H9 (cell line): ENCODE results near the gene KHNYN. TPM values are rescaled to one million over a fixed set of nuclear protein-coding genes. Genes with fewer than 3 reads are reported as not detected.

Experiments used
- DNase-seq: peaks from one replicate; pipeline ENCODE4 v3.0.0-alpha.2; 2017
- H2AFZ ChIP-seq: one replicate; pipeline ENCODE4 v1.6.1; 2013; ENCODE audit warnings: mild to moderate bottlenecking, low read length, control low read depth, moderate library complexity
- H2AK5ac ChIP-seq: 2 replicates; pipeline ENCODE4 v1.6.1; 2013; ENCODE audit warnings: low read length, control low read depth, mixed read lengths; ENCODE audit not compliant: insufficient read length
- H2BK120ac ChIP-seq: one replicate; pipeline ENCODE4 v1.6.1; 2013; ENCODE audit warnings: low read depth, mild to moderate bottlenecking, low read length, control low read depth, inconsistent platforms; ENCODE audit not compliant: poor library complexity, severe bottlenecking
- H2BK12ac ChIP-seq: 2 replicates; pipeline ENCODE4 v1.6.1; 2013; ENCODE audit warnings: low read length, control low read depth, mixed read lengths, low read depth; ENCODE audit not compliant: insufficient read length
- H2BK15ac ChIP-seq: 2 replicates; pipeline ENCODE4 v1.6.1; 2013; ENCODE audit warnings: low read depth, low read length, control low read depth
- H2BK20ac ChIP-seq: one replicate; pipeline ENCODE4 v1.6.1; 2013; ENCODE audit warnings: low read depth, mild to moderate bottlenecking, low read length, control low read depth, inconsistent platforms; ENCODE audit not compliant: poor library complexity, severe bottlenecking
- H2BK5ac ChIP-seq: 2 replicates; pipeline ENCODE4 v1.6.1; 2013; ENCODE audit warnings: low read length, control low read depth, mixed read lengths; ENCODE audit not compliant: insufficient read length
- H3K14ac ChIP-seq: 2 replicates; pipeline ENCODE4 v1.6.1; 2013; ENCODE audit warnings: low read length, control low read depth; ENCODE audit not compliant: insufficient read depth
- H3K18ac ChIP-seq: 2 replicates; pipeline ENCODE4 v1.6.1; 2013; ENCODE audit warnings: low read depth, mild to moderate bottlenecking, mixed read lengths, low read length, control low read depth; ENCODE audit not compliant: insufficient read length
- H3K23ac ChIP-seq: 2 replicates; pipeline ENCODE4 v1.6.1; 2013; ENCODE audit warnings: low read length, control low read depth, mixed read lengths, low read depth; ENCODE audit not compliant: insufficient read length
- H3K23me2 ChIP-seq: 2 replicates; pipeline ENCODE4 v1.6.1; 2013; ENCODE audit warnings: low read depth, mild to moderate bottlenecking, mixed read lengths, low read length, control low read depth; ENCODE audit not compliant: insufficient read length, poor library complexity, severe bottlenecking
- H3K27ac ChIP-seq: 2 replicates; pipeline ENCODE4 v1.5.1; 2013; ENCODE audit warnings: low read length, control low read depth, mixed read lengths, low read depth; ENCODE audit not compliant: insufficient read length
- H3K27me3 ChIP-seq: 2 replicates; pipeline ENCODE4 v1.6.1; 2013; ENCODE audit warnings: low read length, control low read depth, inconsistent platforms; ENCODE audit not compliant: insufficient read depth
- H3K4ac ChIP-seq: 2 replicates; pipeline ENCODE4 v1.6.1; 2013; ENCODE audit warnings: low read depth, mild to moderate bottlenecking, control low read depth, inconsistent platforms, low read length, moderate library complexity
- H3K4me1 ChIP-seq: 2 replicates; pipeline ENCODE4 v1.6.1; 2013; ENCODE audit warnings: low read length, control low read depth, inconsistent platforms; ENCODE audit not compliant: insufficient read depth
- H3K4me2 ChIP-seq: 2 replicates; pipeline ENCODE4 v1.6.1; 2013; ENCODE audit warnings: low read length, control low read depth, mixed read lengths; ENCODE audit not compliant: insufficient read length, insufficient read depth
- H3K56ac ChIP-seq: 2 replicates; pipeline ENCODE4 v1.6.1; 2013; ENCODE audit warnings: low read depth, mild to moderate bottlenecking, mixed read lengths, low read length, control low read depth; ENCODE audit not compliant: insufficient read length
- H3K79me1 ChIP-seq: 2 replicates; pipeline ENCODE4 v1.6.1; 2013; ENCODE audit warnings: low read depth, mild to moderate bottlenecking, moderate library complexity, low read length, control low read depth, inconsistent platforms; ENCODE audit not compliant: insufficient read depth, poor library complexity, severe bottlenecking
- H3K79me2 ChIP-seq: 2 replicates; pipeline ENCODE4 v1.6.1; 2013; ENCODE audit warnings: low read length, control low read depth, inconsistent platforms; ENCODE audit not compliant: insufficient read depth
- H3K9ac ChIP-seq: 2 replicates; pipeline ENCODE4 v1.6.1; 2013; ENCODE audit warnings: low read length, control low read depth, mixed read lengths; ENCODE audit not compliant: insufficient read length; ENCODE audit errors: extremely low read depth
- H3K9me3 ChIP-seq: one replicate; pipeline ENCODE4 v1.6.1; 2013; ENCODE audit warnings: low read depth, low read length, inconsistent platforms; ENCODE audit not compliant: control insufficient read depth
- H3T11ph ChIP-seq: one replicate; pipeline ENCODE4 v1.6.1; 2013; ENCODE audit warnings: mild to moderate bottlenecking, low read length, control low read depth, inconsistent platforms
- H4K20me1 ChIP-seq: one replicate; pipeline ENCODE4 v1.6.1; 2013; ENCODE audit not compliant: control insufficient read depth, insufficient read length, insufficient read depth
- H4K5ac ChIP-seq: 2 replicates; pipeline ENCODE4 v1.6.1; 2013; ENCODE audit warnings: low read depth, mild to moderate bottlenecking, mixed read lengths, low read length, control low read depth; ENCODE audit not compliant: insufficient read length
- H4K8ac ChIP-seq: replicated peaks from 2 replicates; pipeline ENCODE4 v1.6.1; 2013; ENCODE audit warnings: low read length, control low read depth, mixed read lengths, low read depth; ENCODE audit not compliant: insufficient read length
- H4K91ac ChIP-seq: 2 replicates; pipeline ENCODE4 v1.6.1; 2013; ENCODE audit warnings: low read depth, mild to moderate bottlenecking, moderate library complexity, mixed read lengths, low read length, control low read depth; ENCODE audit not compliant: insufficient read length
- H3K27ac Mint-ChIP-seq, 3 experiments: 2 replicates in 2 of 3; 3 replicates in 1 of 3; pipeline ENCODE4 v1.8.0; 2020 to 2021; ENCODE audit warnings: mixed read lengths in 3 of 3, mild to moderate bottlenecking in 1 of 3, moderate library complexity in 1 of 3
- H3K27me3 Mint-ChIP-seq: 2 replicates; pipeline ENCODE4 v1.8.0; 2021; ENCODE audit warnings: low read depth, mild to moderate bottlenecking, moderate library complexity, mixed read lengths
- H3K36me3 Mint-ChIP-seq, 3 experiments: 2 replicates in 2 of 3; 3 replicates in 1 of 3; pipeline ENCODE4 v1.8.0; 2020 to 2021; ENCODE audit warnings: low read depth in 3 of 3, mixed read lengths in 3 of 3; ENCODE audit not compliant: insufficient read depth in 1 of 3
- H3K4me1 Mint-ChIP-seq, 2 experiments: 2 replicates each; pipeline ENCODE4 v1.8.0; 2020; ENCODE audit warnings: mixed read lengths in 2 of 2
- H3K4me3 Mint-ChIP-seq, 2 experiments: 2 replicates in 1 of 2; 3 replicates in 1 of 2; pipeline ENCODE4 v1.8.0; 2020 to 2021; ENCODE audit warnings: mild to moderate bottlenecking in 2 of 2, mixed read lengths in 2 of 2, moderate library complexity in 1 of 2
- H3K9me3 Mint-ChIP-seq, 2 experiments: 2 replicates in 1 of 2; 3 replicates in 1 of 2; pipeline ENCODE4 v1.8.0; 2020; ENCODE audit warnings: mild to moderate bottlenecking in 2 of 2, mixed read lengths in 2 of 2, moderate library complexity in 1 of 2
- WGBS: extraction: QIAGEN DNeasy Blood & Tissue Kit; methylation state at CpG from one replicate; pipeline ENCODE4 v1.1.7; 2013; ENCODE audit warnings: missing lambda C conversion rate, low lambda C conversion rate, mixed read lengths; ENCODE audit not compliant: insufficient read length; ENCODE audit errors: extremely low coverage; 5-methylcytosine and 5-hydroxymethylcytosine counted together
- total RNA-seq: library from RNA; stranded (reverse); gene quantifications from 2 replicates; pipeline ENCODE4 v1.2.1, GENCODE V29; 2021
- TF ChIP-seq, protein P1 (sequence below): fragments of 200-600 bp; sonication (generic); conservative IDR thresholded peaks from 3 replicates; pipeline ENCODE4 v1.8.0; 2021; ENCODE audit warnings: antibody characterized with exemption, mild to moderate bottlenecking

Gene KHNYN
- total RNA-seq, 1 experiment from 2014 or later: 30.0 TPM

DNA sequence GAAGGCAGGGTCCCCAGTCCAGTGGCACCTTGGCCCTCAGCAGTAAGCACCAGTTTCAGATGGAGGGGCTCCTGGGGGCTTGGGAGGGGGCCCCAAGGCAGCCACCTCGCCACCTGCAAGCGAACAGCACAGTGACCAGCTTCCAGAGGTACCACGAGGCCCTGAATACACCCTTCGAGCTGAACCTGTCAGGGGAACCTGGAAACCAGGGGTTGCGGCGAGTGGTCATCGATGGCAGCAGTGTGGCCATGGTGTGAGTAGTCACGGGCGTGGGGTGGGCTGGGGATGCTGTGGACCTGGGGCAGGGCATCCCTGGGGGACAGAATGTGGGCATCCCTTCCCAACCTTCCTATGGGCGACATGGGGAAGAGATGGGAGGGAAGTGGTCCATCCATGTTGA is 19.8 kb upstream of the KHNYN start:
- H2AK5ac ChIP-seq: no peak overlapping the region
- no peaks in the 10 kb centered on the region for H3K9me3 ChIP-seq
- no peak overlapping the region for H3K23ac ChIP-seq
- H3K27ac ChIP-seq: no peak overlapping the region
- H3K4ac ChIP-seq: no peak overlapping the region
- no peaks in the 10 kb centered on the region for H3K23me2 ChIP-seq
- Mint-ChIP-seq H3K36me3 (peaks cover 9 to 34% (median 23%) of the 10 kb centered on the region in 3 experiments; a peak in 6 of 7 replicates), H3K9me3 (no peaks in the 10 kb centered on the region), H3K27me3 (no peaks in the 10 kb centered on the region), H3K4me3 (no peak overlapping the region), H3K4me1 (peaks cover 1 to 3% of the 10 kb centered on the region in 2 experiments), H3K27ac (no peak overlapping the region)
- DNase-seq: peak; percentile 16
- H3K56ac ChIP-seq: no peak overlapping the region
- H2BK15ac ChIP-seq: no peak overlapping the region
- no peak overlapping the region for H2BK20ac ChIP-seq
- H3K27me3 ChIP-seq: no peaks in the 10 kb centered on the region
- no peaks in the 10 kb centered on the region for H3K79me2 ChIP-seq
- H3K18ac ChIP-seq: no peak overlapping the region
- H3T11ph ChIP-seq: no peak overlapping the region
- no peak overlapping the region for H3K14ac ChIP-seq
- no peak overlapping the region for H3K4me2 ChIP-seq
- H3K79me1 ChIP-seq: no peaks in the 10 kb centered on the region
- H4K91ac ChIP-seq: no peak overlapping the region
- no peak overlapping the region for H2BK12ac ChIP-seq
- no peak overlapping the region for H4K8ac ChIP-seq
- no peak overlapping the region for H2BK120ac ChIP-seq
- H4K5ac ChIP-seq: no peak overlapping the region
- H3K9ac ChIP-seq: no peak overlapping the region
- H2BK5ac ChIP-seq: no peak overlapping the region
- TF ChIP-seq, protein P1, sequence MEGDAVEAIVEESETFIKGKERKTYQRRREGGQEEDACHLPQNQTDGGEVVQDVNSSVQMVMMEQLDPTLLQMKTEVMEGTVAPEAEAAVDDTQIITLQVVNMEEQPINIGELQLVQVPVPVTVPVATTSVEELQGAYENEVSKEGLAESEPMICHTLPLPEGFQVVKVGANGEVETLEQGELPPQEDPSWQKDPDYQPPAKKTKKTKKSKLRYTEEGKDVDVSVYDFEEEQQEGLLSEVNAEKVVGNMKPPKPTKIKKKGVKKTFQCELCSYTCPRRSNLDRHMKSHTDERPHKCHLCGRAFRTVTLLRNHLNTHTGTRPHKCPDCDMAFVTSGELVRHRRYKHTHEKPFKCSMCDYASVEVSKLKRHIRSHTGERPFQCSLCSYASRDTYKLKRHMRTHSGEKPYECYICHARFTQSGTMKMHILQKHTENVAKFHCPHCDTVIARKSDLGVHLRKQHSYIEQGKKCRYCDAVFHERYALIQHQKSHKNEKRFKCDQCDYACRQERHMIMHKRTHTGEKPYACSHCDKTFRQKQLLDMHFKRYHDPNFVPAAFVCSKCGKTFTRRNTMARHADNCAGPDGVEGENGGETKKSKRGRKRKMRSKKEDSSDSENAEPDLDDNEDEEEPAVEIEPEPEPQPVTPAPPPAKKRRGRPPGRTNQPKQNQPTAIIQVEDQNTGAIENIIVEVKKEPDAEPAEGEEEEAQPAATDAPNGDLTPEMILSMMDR: no peak
- H2AFZ ChIP-seq: no peak overlapping the region
- no peaks in the 10 kb centered on the region for H3K4me1 ChIP-seq
- WGBS: no CpG with 5 or more reads among the region's 10 CpGs
- H4K20me1 ChIP-seq: no peaks in the 10 kb centered on the region
